Adipocyte (in vitro differentiated cells): ENCODE data around the gene SORBS1.

Experiments used
- DNase-seq: peaks from one replicate; pipeline ENCODE4 v3.0.0-alpha.2; 2015; ENCODE audit warnings: low read depth
- H3K27me3 ChIP-seq: replicated peaks from 2 replicates; pipeline ENCODE4 v1.7.0; 2013; ENCODE audit warnings: mild to moderate bottlenecking, low read length, moderate library complexity; ENCODE audit not compliant: control insufficient read depth, insufficient read depth
- H3K36me3 ChIP-seq: 2 replicates; pipeline ENCODE4 v1.7.0; 2013; ENCODE audit warnings: low read length, mild to moderate bottlenecking, moderate library complexity; ENCODE audit not compliant: control insufficient read depth, insufficient read depth, severe bottlenecking
- H3K4me1 ChIP-seq: 2 replicates; pipeline ENCODE4 v1.7.0; 2013; ENCODE audit warnings: mild to moderate bottlenecking, low read length, moderate library complexity; ENCODE audit not compliant: control insufficient read depth, insufficient read depth
- H3K4me3 ChIP-seq: 2 replicates; pipeline ENCODE4 v1.7.0; 2013; ENCODE audit warnings: mild to moderate bottlenecking, low read length, moderate library complexity
- H3K9ac ChIP-seq: 2 replicates; pipeline ENCODE4 v1.7.0; 2013; ENCODE audit warnings: mild to moderate bottlenecking, low read length, moderate library complexity
- H3K9me3 ChIP-seq: 2 replicates; pipeline ENCODE4 v1.7.0; 2013; ENCODE audit warnings: mild to moderate bottlenecking, low read length, moderate library complexity; ENCODE audit not compliant: control insufficient read depth

SORBS1 gene

GRCh38 chr10:95262763-95263518 is 298.2 kb downstream of the SORBS1 start:
- peaks cover 19% of the 10 kb centered on the region for H3K36me3 ChIP-seq
- no peaks in the 10 kb centered on the region for H3K9me3 ChIP-seq
- H3K27me3 ChIP-seq, result no peaks in the 10 kb centered on the region
- DNase-seq, result no peak
- H3K4me3 ChIP-seq, result no peak overlapping the region
- peaks cover 18% of the 10 kb centered on the region for H3K4me1 ChIP-seq
- H3K9ac ChIP-seq, result no peak overlapping the region

DNA sequence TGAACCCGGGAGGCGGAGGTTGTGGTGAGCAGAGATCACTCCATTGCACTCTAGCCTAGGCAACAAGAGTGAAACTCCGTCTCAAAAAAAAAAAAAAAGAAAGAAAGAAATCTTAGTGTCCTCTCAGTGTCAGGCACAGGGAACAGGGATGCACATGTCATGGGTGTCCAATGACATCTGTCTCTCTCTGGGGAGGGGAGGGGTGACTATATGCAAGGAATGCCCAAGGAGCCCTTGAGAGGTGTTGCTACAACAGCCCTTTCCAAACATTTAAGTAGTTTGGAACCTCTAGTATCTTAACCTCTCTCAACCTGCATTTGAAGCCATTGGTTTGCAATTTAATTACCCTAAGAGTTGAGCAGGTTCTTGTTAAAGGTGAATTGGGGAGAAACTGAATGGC is 299.2 kb downstream of the SORBS1 start:
- H3K4me3 ChIP-seq, result no peak overlapping the region
- H3K4me1 ChIP-seq, result peaks cover 16% of the 10 kb centered on the region
- no peak overlapping the region for H3K9ac ChIP-seq
- peaks cover 28% of the 10 kb centered on the region for H3K36me3 ChIP-seq
- no peaks in the 10 kb centered on the region for H3K9me3 ChIP-seq
- no peak for DNase-seq
- no peaks in the 10 kb centered on the region for H3K27me3 ChIP-seq
